Measurements from ENCODE around the gene MGRN1.

DNA sequence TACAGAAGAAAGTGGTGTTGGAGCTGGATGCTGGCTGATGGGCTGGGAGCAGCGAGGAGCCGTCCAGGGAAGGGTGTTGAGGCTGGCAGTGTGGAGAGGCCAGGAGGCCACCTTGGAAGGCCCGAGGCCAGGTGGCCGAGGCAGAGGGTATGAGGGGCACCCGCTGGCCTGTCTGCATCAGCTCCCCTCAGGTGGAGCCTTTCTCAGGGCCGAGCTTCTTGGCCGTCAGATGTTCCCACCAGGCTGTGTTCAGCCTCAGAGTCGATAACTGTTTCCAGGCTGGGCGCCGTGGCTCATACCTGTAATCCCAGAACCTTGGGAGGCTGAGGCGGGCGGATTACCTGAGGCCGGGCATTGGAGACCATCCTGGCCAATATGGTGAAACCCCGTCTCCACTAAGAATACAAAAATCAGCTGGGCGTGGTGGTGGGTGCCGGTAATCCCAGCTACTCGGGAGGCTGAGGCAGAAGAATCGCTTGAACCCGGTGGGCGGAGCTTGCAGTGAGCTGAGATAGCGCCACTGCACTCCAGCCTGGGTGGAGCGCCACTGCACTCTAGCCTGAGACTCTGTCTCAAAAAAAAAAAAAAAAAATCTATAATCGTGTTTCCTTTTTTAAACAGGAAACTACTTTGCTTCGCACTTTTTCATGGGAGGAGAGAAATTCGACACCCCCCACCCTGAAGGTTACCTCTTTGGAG, 25.3 kb downstream of the MGRN1 start:
- TF ChIP-seq POLR2AphosphoS5 (IDR thresholded peaks at IDR 0.05) (no peak), CTCF (IDR thresholded peaks at IDR 0.05) (no peak), EP300 (IDR thresholded peaks at IDR 0.05) (no peak)

Data from upper lobe of left lung (tissue), 4 donors.